A549 treated with RU486 at 1 μM for 4 hours (cell line): Measurements from ENCODE around the gene SREK1. TPM values are rescaled to one million over a fixed set of nuclear protein-coding genes. Genes with fewer than 3 reads are reported as not detected.

Experiments
- total RNA-seq: library from RNA; stranded (reverse); fragments of 200-300 nt; extraction: Qiagen RNA extraction; gene quantifications from 5 replicates; pipeline ENCODE4 v1.2.3, GENCODE V29; 2022; ENCODE audit warnings: low read depth

SREK1 gene, protein sequence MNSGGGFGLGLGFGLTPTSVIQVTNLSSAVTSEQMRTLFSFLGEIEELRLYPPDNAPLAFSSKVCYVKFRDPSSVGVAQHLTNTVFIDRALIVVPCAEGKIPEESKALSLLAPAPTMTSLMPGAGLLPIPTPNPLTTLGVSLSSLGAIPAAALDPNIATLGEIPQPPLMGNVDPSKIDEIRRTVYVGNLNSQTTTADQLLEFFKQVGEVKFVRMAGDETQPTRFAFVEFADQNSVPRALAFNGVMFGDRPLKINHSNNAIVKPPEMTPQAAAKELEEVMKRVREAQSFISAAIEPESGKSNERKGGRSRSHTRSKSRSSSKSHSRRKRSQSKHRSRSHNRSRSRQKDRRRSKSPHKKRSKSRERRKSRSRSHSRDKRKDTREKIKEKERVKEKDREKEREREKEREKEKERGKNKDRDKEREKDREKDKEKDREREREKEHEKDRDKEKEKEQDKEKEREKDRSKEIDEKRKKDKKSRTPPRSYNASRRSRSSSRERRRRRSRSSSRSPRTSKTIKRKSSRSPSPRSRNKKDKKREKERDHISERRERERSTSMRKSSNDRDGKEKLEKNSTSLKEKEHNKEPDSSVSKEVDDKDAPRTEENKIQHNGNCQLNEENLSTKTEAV
- total RNA-seq: 21.4 to 33.6 TPM (median 32.0 TPM) in 5 replicates

GRCh38 chr5:66144074-66144833 is at the start of gene SREK1:
Gene SREK1 (plus strand): TSS chr5:66144300. CDS start chr5:66144377, 77 bp downstream.

Other genes with a start within 250 kb of the SREK1 start
- 13.0 to 43.4 TPM (median 25.1 TPM) in 5 replicates for gene ERBIN, start 217.7 kb upstream of the SREK1 start, total RNA-seq